Ishikawa (cell line): ENCODE measurements around the gene SHFL.

Experiments
- CEBPB ChIP-seq: IDR thresholded peaks from 2 replicates; pipeline ENCODE4 v1.6.1; 2012
- CREB1 ChIP-seq: IDR thresholded peaks from 2 replicates; pipeline ENCODE4 v1.6.1; 2012; ENCODE audit warnings: low read depth
- EGR1 ChIP-seq: IDR thresholded peaks from 2 replicates; pipeline ENCODE4 v1.6.1; 2012
- EP300 ChIP-seq: IDR thresholded peaks from 2 replicates; pipeline ENCODE4 v1.6.1; 2012; ENCODE audit warnings: borderline replicate concordance
- FOXM1 ChIP-seq: IDR thresholded peaks from 2 replicates; pipeline ENCODE4 v1.6.1; 2012; ENCODE audit warnings: low read depth, borderline replicate concordance
- RAD21 ChIP-seq: IDR thresholded peaks from 2 replicates; pipeline ENCODE4 v1.6.1; 2012; ENCODE audit warnings: low read depth
- TAF1 ChIP-seq: IDR thresholded peaks from 2 replicates; pipeline ENCODE4 v1.6.1; 2012; ENCODE audit warnings: low read depth, mild to moderate bottlenecking
- TCF12 ChIP-seq: IDR thresholded peaks from 2 replicates; pipeline ENCODE4 v1.6.1; 2012; ENCODE audit warnings: low read depth
- TF ChIP-seq, protein P1 (sequence below): IDR thresholded peaks from 2 replicates; pipeline ENCODE4 v1.6.1; 2012
- TF ChIP-seq, protein P2 (sequence below): IDR thresholded peaks from 2 replicates; pipeline ENCODE4 v1.6.1; 2012

DNA sequence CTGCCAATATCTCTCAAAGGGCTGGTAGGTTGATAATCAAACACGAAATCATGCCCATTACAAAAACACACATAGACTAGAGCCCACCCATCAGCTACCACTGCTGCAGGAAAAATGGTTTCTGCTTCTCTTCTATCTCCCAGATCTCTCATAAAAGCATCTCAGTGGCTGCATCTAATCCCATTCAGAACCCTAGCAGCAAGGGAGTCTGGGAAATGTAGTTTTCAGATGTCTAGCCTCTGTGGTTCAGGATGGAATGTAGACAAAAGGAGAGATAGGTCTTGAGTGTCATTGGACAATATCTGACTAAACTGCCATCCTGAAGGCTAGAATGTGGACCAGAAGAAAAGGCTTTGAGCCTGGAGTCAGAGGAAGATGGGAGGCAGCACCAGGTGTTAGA is 40.7 kb upstream of the SHFL start:
- no peak for TF ChIP-seq EP300
- no peak for TF ChIP-seq EGR1
- no peak for TF ChIP-seq TAF1
- no peak for TF ChIP-seq FOXM1
- TF ChIP-seq, protein P1, sequence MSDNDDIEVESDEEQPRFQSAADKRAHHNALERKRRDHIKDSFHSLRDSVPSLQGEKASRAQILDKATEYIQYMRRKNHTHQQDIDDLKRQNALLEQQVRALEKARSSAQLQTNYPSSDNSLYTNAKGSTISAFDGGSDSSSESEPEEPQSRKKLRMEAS = no peak
- TF ChIP-seq TCF12 = no peak
- TF ChIP-seq, protein P2, sequence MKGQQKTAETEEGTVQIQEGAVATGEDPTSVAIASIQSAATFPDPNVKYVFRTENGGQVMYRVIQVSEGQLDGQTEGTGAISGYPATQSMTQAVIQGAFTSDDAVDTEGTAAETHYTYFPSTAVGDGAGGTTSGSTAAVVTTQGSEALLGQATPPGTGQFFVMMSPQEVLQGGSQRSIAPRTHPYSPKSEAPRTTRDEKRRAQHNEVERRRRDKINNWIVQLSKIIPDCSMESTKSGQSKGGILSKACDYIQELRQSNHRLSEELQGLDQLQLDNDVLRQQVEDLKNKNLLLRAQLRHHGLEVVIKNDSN = no peak
- TF ChIP-seq CREB1 = no peak
- no peak for TF ChIP-seq RAD21
- no peak for TF ChIP-seq CEBPB
